ENCODE results near the gene RNASEH2C.
"Not testable (repeated sequence)": the region's sequence is repeated elsewhere in the genome, so short reads cannot be mapped to it uniquely, and the experiment has no call there.

The RNASEH2C gene

DNA sequence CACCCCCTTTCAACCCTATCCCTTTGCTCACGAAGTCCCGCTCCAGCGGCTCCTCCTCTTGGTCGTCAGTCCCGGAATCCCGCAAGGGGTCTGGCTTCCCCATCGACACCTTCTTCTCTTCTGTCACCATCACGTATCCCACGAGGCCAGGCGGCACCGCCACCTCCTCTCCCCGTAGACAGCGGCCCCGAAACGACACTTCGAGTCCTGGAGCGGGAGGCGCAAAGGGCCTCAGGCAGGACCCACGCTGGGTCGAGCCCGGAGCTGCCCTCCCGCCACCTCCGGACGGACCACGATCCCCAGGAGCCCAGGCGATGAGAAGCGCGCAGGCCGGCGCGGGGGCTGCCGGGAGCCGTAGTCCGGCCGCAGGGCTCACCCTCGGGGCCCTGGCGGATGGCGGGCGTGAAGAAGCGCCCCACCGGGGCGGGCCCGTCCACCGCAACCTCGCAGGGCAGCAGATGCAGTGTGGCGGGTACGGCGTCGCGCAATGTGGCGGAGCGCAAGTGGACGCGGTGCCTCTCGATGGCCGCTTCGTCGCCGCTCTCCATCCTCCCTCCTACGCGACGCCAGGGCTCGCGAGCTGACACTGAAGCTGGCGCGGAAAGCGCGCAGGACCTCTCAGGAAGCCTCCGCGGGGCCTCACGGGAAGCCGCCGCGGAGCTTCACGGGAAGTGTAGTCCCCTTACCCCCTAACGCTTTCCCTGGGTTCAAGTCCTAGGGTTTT is at the start of gene RNASEH2C:
RNASEH2C (minus strand) TSS at position 588 of the 724 bp plus-strand sequence; CDS start at position 548, 40 bp downstream.
- DNase-seq (ENCODE audit: low read depth in 2 of 2), result peak; percentile 30 to 69

DNA sequence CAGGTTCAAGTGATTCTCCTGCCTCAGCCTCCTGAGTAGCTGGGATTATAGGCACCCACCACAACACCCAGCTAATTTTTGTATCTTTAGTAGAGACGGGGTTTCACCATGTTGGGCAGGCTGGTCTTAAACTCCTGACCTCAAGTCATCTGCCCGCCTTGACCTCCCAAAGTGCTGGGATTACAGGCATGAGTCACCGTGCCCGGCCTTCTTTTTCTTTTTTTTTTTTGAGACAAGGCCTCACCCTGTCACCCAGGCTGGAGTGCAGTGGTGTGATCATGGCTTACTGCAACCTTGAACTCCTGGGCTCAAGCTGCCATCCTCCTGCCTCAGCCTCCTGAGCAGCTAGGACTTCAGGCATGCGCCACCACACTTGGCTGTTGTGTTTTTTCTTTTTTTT is 47.2 kb upstream of the RNASEH2C start:
- not testable (repeated sequence) for DNase-seq (ENCODE audit: low read depth in 2 of 2)

- DNase-seq (ENCODE audit: low read depth in 2 of 2), result no peak
Observed at GRCh38 chr11:65767406-65767805, 46.8 kb upstream of the RNASEH2C start.

DNA sequence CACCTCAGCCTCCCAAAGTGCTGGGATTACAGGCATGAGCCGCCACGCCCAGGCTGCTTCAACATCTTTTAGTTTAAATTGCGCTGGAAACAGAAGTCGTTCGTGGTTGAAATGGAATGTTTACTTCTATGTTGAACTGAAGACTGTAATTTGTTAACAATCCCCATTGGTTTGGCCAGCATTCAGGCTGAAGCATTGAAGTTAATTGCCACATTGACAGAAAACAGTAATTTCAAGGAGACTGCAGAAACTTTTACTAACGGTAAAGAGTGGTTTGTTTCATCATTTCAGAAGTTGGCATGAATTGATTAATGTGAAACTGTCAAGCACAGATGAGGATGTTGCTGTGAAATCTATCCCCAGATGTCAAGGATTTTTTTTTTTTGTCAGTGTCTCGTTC is 45.9 kb upstream of the RNASEH2C start:
- DNase-seq (ENCODE audit: low read depth in 2 of 2), result no peak

- no peak for DNase-seq (ENCODE audit: low read depth in 2 of 2)
Observed at GRCh38 chr11:65764434-65764833, 43.8 kb upstream of the RNASEH2C start.

DNA sequence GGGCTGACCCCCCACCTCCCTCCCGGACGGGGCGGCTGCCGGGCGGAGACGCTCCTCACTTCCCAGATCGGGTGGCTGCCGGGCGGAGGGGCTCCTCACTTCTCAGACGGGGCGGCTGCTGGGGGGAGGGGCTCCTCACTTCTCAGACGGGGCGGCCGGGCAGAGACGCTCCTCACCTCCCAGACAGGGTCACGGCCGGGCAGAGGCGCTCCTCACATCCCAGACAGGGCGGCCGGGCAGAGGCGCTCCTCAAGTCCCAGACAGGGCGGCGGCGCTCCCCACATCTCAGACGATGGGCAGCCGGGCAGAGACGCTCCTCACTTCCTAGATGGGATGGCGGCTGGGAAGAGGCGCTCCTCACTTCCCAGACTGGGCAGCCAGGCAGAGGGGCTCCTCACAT is 42.2 kb upstream of the RNASEH2C start:
- not testable (repeated sequence) for DNase-seq (ENCODE audit: low read depth in 2 of 2)

GRCh38 chr11:65762169-65762568 is 41.6 kb upstream of the RNASEH2C start:
- DNase-seq (ENCODE audit: low read depth in 2 of 2), result not testable (repeated sequence)

GRCh38 chr11:65745049-65745448 is 24.5 kb upstream of the RNASEH2C start:
- no peak for DNase-seq (ENCODE audit: low read depth in 2 of 2)

GRCh38 chr11:65744699-65745042 is 24.1 kb upstream of the RNASEH2C start:
- DNase-seq (ENCODE audit: low read depth in 2 of 2), result no peak

- no peak for DNase-seq (ENCODE audit: low read depth in 2 of 2)
Observed at GRCh38 chr11:65744026-65744698, 23.6 kb upstream of the RNASEH2C start.

GRCh38 chr11:65743681-65744025 is 23.1 kb upstream of the RNASEH2C start:
- DNase-seq (ENCODE audit: low read depth in 2 of 2), result no peak

DNA sequence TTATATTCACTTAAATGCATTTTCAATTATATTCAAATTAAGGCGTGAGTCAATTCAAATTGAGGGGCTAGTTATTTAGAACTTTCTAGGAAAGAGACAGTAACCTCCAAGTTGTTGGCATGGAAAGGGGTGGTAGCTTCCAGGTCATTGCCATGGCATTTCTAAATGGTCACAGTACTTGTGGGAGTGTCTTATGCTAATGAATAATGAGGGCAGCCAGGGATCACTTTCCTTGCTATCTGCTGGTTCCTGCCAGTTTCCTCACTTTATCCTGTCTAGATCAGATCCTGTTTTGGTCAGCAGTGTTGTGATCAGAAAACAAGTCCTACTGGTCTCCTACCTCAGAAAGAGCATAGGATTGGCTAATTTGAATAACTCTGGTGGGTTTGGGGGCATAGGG is 21.8 kb upstream of the RNASEH2C start:
- no peak for DNase-seq (ENCODE audit: low read depth in 2 of 2)

DNA sequence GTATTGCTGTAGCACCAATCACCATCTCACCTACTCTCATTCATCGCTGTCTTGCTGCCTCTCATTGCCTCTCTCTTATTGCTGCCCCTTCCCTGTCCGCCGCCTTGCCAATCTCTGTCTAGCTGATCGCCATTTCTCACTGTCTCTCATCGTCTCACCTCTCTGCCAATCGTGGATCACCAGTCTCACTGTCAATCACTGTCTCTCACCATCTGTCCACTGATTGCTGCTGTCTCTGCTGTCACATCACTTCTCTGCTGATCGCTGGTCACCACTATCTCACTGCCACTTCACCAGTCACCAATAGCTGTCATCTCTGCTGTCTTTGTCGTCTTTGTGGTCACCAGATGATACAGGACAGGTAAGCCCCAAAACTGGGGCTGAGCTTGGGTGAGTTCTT is 20.6 kb upstream of the RNASEH2C start:
- DNase-seq (ENCODE audit: low read depth in 2 of 2), result no peak

DNA sequence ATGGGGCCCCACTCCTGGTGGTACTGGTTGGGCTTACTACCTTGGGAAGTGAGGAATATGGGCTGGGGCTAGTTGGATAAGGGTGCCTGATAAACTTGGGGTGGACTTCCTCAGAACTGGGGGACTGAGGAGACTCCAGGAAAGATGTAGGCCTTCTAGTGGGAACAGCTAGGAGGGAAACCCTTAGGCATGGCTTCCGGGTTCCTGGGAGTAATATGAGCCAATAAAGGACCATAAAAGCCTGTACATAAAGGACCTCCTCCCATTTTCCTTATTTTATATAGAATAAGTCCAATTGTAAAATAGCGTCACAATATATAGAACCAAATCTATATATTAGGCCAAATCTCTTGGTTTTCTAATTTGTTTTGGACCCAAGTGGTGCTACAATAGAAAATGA is 18.4 kb upstream of the RNASEH2C start:
- no peak for DNase-seq (ENCODE audit: low read depth in 2 of 2)

DNA sequence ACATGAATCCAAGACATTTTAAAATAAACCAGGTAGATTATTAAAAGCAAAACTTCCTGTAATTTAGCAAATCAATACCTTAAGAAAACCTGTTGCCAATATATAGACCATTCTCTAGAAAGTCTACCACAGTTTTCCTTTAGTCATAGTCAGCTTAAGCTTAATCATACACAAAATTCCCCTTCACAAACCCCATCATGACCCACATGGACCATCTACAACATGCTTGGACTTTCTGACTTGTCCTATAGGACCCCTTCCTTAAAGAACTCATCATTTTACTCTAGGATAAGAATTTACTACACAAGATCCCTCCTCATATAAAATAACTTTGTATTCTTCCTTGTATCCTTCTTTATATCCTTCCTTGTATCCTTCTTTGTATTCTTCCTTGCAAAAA is 16.2 kb upstream of the RNASEH2C start:
- DNase-seq (ENCODE audit: low read depth in 2 of 2), result no peak

- not testable (repeated sequence) for DNase-seq (ENCODE audit: low read depth in 2 of 2)
Observed at GRCh38 chr11:65735111-65735510, 14.5 kb upstream of the RNASEH2C start.

GRCh38 chr11:65730461-65730860 is 9.9 kb upstream of the RNASEH2C start:
- no peak for DNase-seq (ENCODE audit: low read depth in 2 of 2)

DNA sequence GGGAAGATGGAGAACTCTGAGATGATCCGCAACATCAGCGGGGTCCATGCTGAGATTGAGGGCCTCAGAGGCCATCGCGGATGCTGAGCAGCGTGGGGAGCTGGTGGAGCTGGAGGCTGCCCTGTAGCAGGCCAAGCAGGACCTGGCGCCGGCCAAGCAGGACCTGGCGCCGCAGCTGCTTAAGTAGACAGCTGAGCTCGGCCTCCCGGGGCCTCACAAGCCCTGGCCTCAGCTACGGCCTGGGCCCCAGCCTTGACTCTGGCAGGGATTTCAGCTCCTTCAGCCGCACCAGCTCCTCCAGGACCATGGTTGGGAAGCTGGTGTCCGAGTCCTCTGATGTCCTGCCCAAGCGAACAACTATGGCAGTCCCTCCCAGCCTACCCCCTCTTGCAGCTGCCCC is 7.3 kb upstream of the RNASEH2C start:
- no peak for DNase-seq (ENCODE audit: low read depth in 2 of 2)

- no peak for DNase-seq (ENCODE audit: low read depth in 2 of 2)
Observed at GRCh38 chr11:65726660-65727059, 6.1 kb upstream of the RNASEH2C start.

GRCh38 chr11:65722261-65722660 is 1.7 kb upstream of the RNASEH2C start:
- DNase-seq (ENCODE audit: low read depth in 2 of 2), result no peak

DNA sequence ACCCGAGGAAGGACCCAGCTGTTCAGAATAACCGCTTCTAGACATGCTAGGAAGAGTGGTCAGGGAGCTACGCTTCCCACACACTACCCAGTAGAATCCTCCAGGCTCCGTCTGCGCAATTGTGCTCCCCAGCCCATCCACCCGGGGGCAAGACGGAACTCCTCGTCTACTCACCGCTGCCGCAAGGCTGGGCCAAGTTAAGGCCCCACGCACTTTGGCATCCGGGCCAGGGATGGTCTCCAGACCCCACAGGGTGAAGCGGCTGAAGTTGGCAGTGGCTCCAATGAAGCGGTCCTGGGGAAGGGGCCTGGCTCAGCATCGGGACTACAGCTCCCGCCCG is 757 bp downstream of the RNASEH2C start:
- no peak for DNase-seq (ENCODE audit: low read depth in 2 of 2)

GRCh38 chr11:65718964-65719492 is 1.6 kb downstream of the RNASEH2C start:
- DNase-seq (ENCODE audit: low read depth in 2 of 2), result no peak

- no peak for DNase-seq (ENCODE audit: low read depth in 2 of 2)
Observed at GRCh38 chr11:65718531-65718930, 2.1 kb downstream of the RNASEH2C start.

- no peak for DNase-seq (ENCODE audit: low read depth in 2 of 2)
Observed at GRCh38 chr11:65717906-65718305, 2.7 kb downstream of the RNASEH2C start.
